Gastrocnemius medialis (tissue), 4 donors: ENCODE results near the gene PIP5K1C. TPM values are rescaled to one million over a fixed set of nuclear protein-coding genes. Genes with fewer than 3 reads are reported as not detected.

Source experiments
- ATAC-seq, 2 donors: fragments of 150-250 bp; one replicate each; pipeline ENCODE4 v1.9.1; 2016
- DNase-seq, 2 donors: peaks; one replicate each; pipeline ENCODE4 v3.0.0-alpha.2; 2019
- H3K27ac ChIP-seq, 4 donors: fragments of 200-600 bp; sonication (generic); 1 replicate in 1 of 4; 2 replicates in 3 of 4; pipeline ENCODE4 v1.5.1; 2016 to 2018; ENCODE audit warnings: mild to moderate bottlenecking in 2 of 4, moderate library complexity in 1 of 4
- H3K27me3 ChIP-seq, 3 donors: fragments of 200-600 bp; sonication (generic) in 2 of 3; 1 replicate in 1 of 3; 2 replicates in 2 of 3; pipeline versions ENCODE4 v1.5.1 to v1.6.0; 2016 to 2019; ENCODE audit warnings: mild to moderate bottlenecking in 1 of 3, moderate library complexity in 1 of 3
- H3K36me3 ChIP-seq, 2 donors: fragments of 200-600 bp; sonication (generic) in 1 of 2; one replicate each; pipeline ENCODE4 v1.5.1; 2017 to 2018
- H3K4me1 ChIP-seq, 2 donors: fragments of 200-600 bp; sonication (generic) in 1 of 2; one replicate each; pipeline ENCODE4 v1.5.1; 2016 to 2017; ENCODE audit warnings: mild to moderate bottlenecking in 2 of 2
- H3K4me3 ChIP-seq, 4 donors: fragments of 200-600 bp; sonication (generic) in 3 of 4; 1 replicate in 1 of 4; 2 replicates in 3 of 4; pipeline ENCODE4 v1.5.1; 2016 to 2019; ENCODE audit warnings: mild to moderate bottlenecking in 2 of 4
- H3K9me3 ChIP-seq, 3 donors: fragments of 200-600 bp; sonication (generic) in 2 of 3; 1 replicate in 1 of 3; 2 replicates in 2 of 3; pipeline ENCODE4 v1.5.1; 2016 to 2019
- CTCF ChIP-seq, 5 experiments: fragments of 450-650 bp in 3 of 5; fragments of 200-600 bp in 2 of 5; sonication (generic) in 2 of 5; IDR thresholded peaks in 4 of 5; conservative IDR thresholded peaks in 1 of 5; 1 replicate in 4 of 5; 2 replicates in 1 of 5; pipeline ENCODE4 v1.5.1; 2016 to 2019; ENCODE audit warnings: antibody characterized with exemption in 5 of 5, mild to moderate bottlenecking in 3 of 5, moderate library complexity in 3 of 5
- POLR2A ChIP-seq, 2 donors: fragments of 450-650 bp; IDR thresholded peaks; one replicate each; pipeline ENCODE4 v1.6.1; 2017; ENCODE audit warnings: antibody characterized with exemption in 2 of 2, mild to moderate bottlenecking in 2 of 2, moderate library complexity in 2 of 2
- in situ Hi-C, 4 donors: fragments of 200-750 bp; cut with MboI; loops; one replicate each; pipeline versions ENCODE4 v1.15.0 to v1.8.0; 2017; ENCODE audit warnings: low sequenced_read_pairs in 4 of 4
- intact Hi-C: fragments of 100-400 bp; cut with DNase I; formaldehyde crosslinking; loops from one replicate; pipeline ENCODE4 v1.15.1; 2023; ENCODE audit warnings: low total_unique reads
- total RNA-seq, 4 donors: library from RNA; depleted of rRNA; stranded (reverse); fragments of >200 nt; gene quantifications; one replicate each; pipeline versions ENCODE4 v1.1.0 to v1.2.3, GENCODE V29; 2016

PIP5K1C gene
- total RNA-seq, 4 donors from 2014 or later, result 8.2 to 18.0 (median 17.3) TPM

GRCh38 chr19:3626473-3627350 lies 73.6 kb downstream of the PIP5K1C start, which contains the start of gene CACTIN:
CACTIN (minus strand) TSS chr19:3626790; CDS start chr19:3626762, 28 bp downstream.
- peak; percentile 96 to 98 for ATAC-seq
- peak; percentile 81 to 85 for TF ChIP-seq POLR2A (IDR thresholded peaks at IDR 0.05)
- TF ChIP-seq CTCF (IDR thresholded peaks at IDR 0.05 in 4 of 5, conservative IDR thresholded peaks at IDR 0.05 in 1 of 5), result peak in 1 of 5 experiments; percentile 52
- intact Hi-C loops (loop anchor here (2.0 kb wide), 2 partner anchors 54 to 70 kb away; partner anchors contain the start of genes HMG20B and MFSD12), in situ Hi-C loops (no loop called here)
- peaks cover 0 to 9% of the 10 kb centered on the region in 2 donors for H3K36me3 ChIP-seq
- H3K9me3 ChIP-seq, result no peaks in the 10 kb centered on the region
- peak within 1 kb of the TSS; percentile 92 to 100 (median 98) for H3K4me3 ChIP-seq
- peak within 1 kb of the TSS; percentile 88 to 98 (median 96) for H3K27ac ChIP-seq
- peaks cover 19 to 21% of the 10 kb centered on the region in 2 donors for H3K4me1 ChIP-seq
- H3K27me3 ChIP-seq, result no peaks in the 10 kb centered on the region
- peak; percentile 98 to 99 for DNase-seq

GRCh38 chr19:3625996-3626472 lies 74.2 kb downstream of the PIP5K1C start:
- intact Hi-C loops, result loop anchor here (2.0 kb wide), 2 partner anchors 53 to 69 kb away; partner anchors contain the start of genes HMG20B and MFSD12
- H3K4me3 ChIP-seq, result peak overlapping the region; percentile 92 to 100 (median 98)
- peak; percentile 7 to 11 for ATAC-seq
- TF ChIP-seq CTCF (IDR thresholded peaks at IDR 0.05 in 4 of 5, conservative IDR thresholded peaks at IDR 0.05 in 1 of 5), result no peak
- no peak for TF ChIP-seq POLR2A (IDR thresholded peaks at IDR 0.05)
- no peak for DNase-seq
- peaks cover 19 to 21% of the 10 kb centered on the region in 2 donors for H3K4me1 ChIP-seq
- H3K9me3 ChIP-seq, result no peaks in the 10 kb centered on the region
- peaks cover 0 to 14% of the 10 kb centered on the region in 2 donors for H3K36me3 ChIP-seq
- H3K27ac ChIP-seq, result peak overlapping the region; percentile 88 to 98 (median 96)
- in situ Hi-C loops, result no loop called here
- no peaks in the 10 kb centered on the region for H3K27me3 ChIP-seq

GRCh38 chr19:3623716-3624115 lies 76.6 kb downstream of the PIP5K1C start:
- Histone ChIP-seq H3K4me3 (no peak overlapping the region), H3K36me3 (peaks cover 0 to 14% of the 10 kb centered on the region in 2 donors), H3K4me1 (peaks cover 19 to 21% of the 10 kb centered on the region in 2 donors), H3K27ac (no peak overlapping the region), H3K9me3 (no peaks in the 10 kb centered on the region), H3K27me3 (no peaks in the 10 kb centered on the region)
- DNase-seq (no peak), ATAC-seq (no peak)
- in situ Hi-C loops (no loop called here), intact Hi-C loops (no loop called here)
- no peak for TF ChIP-seq CTCF (IDR thresholded peaks at IDR 0.05 in 4 of 5, conservative IDR thresholded peaks at IDR 0.05 in 1 of 5)
- no peak for TF ChIP-seq POLR2A (IDR thresholded peaks at IDR 0.05)

GRCh38 chr19:3622224-3622623 lies 78.0 kb downstream of the PIP5K1C start:
- Histone ChIP-seq H3K27ac (no peak overlapping the region), H3K4me1 (peaks cover 15 to 23% of the 10 kb centered on the region in 2 donors), H3K9me3 (no peaks in the 10 kb centered on the region), H3K27me3 (no peaks in the 10 kb centered on the region), H3K36me3 (peaks cover 0 to 18% of the 10 kb centered on the region in 2 donors), H3K4me3 (no peak overlapping the region)
- intact Hi-C loops, result no loop called here
- in situ Hi-C loops, result no loop called here
- DNase-seq (no peak), ATAC-seq (no peak)
- TF ChIP-seq CTCF (IDR thresholded peaks at IDR 0.05 in 4 of 5, conservative IDR thresholded peaks at IDR 0.05 in 1 of 5) (no peak), POLR2A (IDR thresholded peaks at IDR 0.05) (no peak)
